GM18870 (cell line): ENCODE measurements around the gene PATL2.
"Not testable (repeated sequence)": the region's sequence is repeated elsewhere in the genome, so short reads cannot be mapped to it uniquely, and the experiment has no call there.

Source experiments
- ATAC-seq: cut with Tn5 transposase; IDR thresholded peaks from one replicate; pipeline ENCODE4 v1.9.1; 2021; ENCODE audit warnings: moderate library complexity; ENCODE audit not compliant: unreplicated experiment

Gene PATL2

GRCh38 chr15:44654858-44655257 lies 56.3 kb downstream of the PATL2 start:
- ATAC-seq, result no peak

GRCh38 chr15:44647637-44648036 lies 63.5 kb downstream of the PATL2 start:
- no peak for ATAC-seq

GRCh38 chr15:44647036-44647435 lies 64.1 kb downstream of the PATL2 start:
- ATAC-seq, result no peak

- no peak for ATAC-seq
Measured at GRCh38 chr15:44646460-44646859, 64.7 kb downstream of the PATL2 start.

GRCh38 chr15:44641651-44642050 lies 69.5 kb downstream of the PATL2 start:
- no peak for ATAC-seq

GRCh38 chr15:44636976-44637375 lies 74.1 kb downstream of the PATL2 start:
- no peak for ATAC-seq

- ATAC-seq, result no peak
Measured at GRCh38 chr15:44633603-44634002, 77.5 kb downstream of the PATL2 start.

- ATAC-seq, result not testable (repeated sequence)
Measured at GRCh38 chr15:44625286-44625685, 85.8 kb downstream of the PATL2 start.

- no peak for ATAC-seq
Measured at GRCh38 chr15:44623178-44623577, 87.9 kb downstream of the PATL2 start.

- no peak for ATAC-seq
Measured at GRCh38 chr15:44620081-44620480, 91.0 kb downstream of the PATL2 start.

GRCh38 chr15:44616974-44617373 lies 94.1 kb downstream of the PATL2 start:
- ATAC-seq, result no peak
